Measurements from ENCODE around the gene RRP1. TPM values are rescaled to one million over a fixed set of nuclear protein-coding genes. Genes with fewer than 3 reads are reported as not detected.

The RRP1 gene
- total and polyA plus RNA-seq, 9 of the 15 experiments (the other 6 are each of a cell fraction or from before 2014, with no cell fraction given): 0.89 to 105 (median 51.6) TPM

DNA sequence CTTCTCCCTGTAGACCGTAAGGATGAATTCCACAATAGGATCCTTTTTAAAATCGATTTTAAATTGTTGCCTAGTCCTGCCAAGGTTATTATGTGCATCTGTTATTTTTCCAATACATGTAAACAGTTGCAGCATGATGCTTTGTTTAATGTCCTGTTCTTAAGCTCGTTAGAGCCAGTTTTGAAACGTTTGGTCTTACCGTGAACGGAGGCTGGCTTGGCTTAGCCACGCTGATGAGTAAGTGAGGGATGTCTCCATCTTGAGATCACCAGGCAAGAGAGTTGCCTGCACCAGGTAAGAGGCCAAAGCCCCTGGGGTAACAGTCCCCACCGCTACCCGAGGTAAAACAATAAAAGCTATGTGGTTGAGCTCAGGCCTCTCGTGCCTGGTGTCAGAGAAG lies 30.6 kb upstream of the RRP1 start (continued):
- TF ChIP-seq, protein P1, sequence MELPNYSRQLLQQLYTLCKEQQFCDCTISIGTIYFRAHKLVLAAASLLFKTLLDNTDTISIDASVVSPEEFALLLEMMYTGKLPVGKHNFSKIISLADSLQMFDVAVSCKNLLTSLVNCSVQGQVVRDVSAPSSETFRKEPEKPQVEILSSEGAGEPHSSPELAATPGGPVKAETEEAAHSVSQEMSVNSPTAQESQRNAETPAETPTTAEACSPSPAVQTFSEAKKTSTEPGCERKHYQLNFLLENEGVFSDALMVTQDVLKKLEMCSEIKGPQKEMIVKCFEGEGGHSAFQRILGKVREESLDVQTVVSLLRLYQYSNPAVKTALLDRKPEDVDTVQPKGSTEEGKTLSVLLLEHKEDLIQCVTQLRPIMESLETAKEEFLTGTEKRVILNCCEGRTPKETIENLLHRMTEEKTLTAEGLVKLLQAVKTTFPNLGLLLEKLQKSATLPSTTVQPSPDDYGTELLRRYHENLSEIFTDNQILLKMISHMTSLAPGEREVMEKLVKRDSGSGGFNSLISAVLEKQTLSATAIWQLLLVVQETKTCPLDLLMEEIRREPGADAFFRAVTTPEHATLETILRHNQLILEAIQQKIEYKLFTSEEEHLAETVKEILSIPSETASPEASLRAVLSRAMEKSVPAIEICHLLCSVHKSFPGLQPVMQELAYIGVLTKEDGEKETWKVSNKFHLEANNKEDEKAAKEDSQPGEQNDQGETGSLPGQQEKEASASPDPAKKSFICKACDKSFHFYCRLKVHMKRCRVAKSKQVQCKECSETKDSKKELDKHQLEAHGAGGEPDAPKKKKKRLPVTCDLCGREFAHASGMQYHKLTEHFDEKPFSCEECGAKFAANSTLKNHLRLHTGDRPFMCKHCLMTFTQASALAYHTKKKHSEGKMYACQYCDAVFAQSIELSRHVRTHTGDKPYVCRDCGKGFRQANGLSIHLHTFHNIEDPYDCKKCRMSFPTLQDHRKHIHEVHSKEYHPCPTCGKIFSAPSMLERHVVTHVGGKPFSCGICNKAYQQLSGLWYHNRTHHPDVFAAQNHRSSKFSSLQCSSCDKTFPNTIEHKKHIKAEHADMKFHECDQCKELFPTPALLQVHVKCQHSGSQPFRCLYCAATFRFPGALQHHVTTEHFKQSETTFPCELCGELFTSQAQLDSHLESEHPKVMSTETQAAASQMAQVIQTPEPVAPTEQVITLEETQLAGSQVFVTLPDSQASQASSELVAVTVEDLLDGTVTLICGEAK (IDR thresholded peaks at IDR 0.05): no peak
- TF ChIP-seq, protein P1 (CRISPR knock-in tag; IDR thresholded peaks at IDR 0.05): no peak
- TF ChIP-seq, protein P2, sequence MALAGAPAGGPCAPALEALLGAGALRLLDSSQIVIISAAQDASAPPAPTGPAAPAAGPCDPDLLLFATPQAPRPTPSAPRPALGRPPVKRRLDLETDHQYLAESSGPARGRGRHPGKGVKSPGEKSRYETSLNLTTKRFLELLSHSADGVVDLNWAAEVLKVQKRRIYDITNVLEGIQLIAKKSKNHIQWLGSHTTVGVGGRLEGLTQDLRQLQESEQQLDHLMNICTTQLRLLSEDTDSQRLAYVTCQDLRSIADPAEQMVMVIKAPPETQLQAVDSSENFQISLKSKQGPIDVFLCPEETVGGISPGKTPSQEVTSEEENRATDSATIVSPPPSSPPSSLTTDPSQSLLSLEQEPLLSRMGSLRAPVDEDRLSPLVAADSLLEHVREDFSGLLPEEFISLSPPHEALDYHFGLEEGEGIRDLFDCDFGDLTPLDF (CRISPR knock-in tag; IDR thresholded peaks at IDR 0.05): no peak
- TF ChIP-seq, protein P3, sequence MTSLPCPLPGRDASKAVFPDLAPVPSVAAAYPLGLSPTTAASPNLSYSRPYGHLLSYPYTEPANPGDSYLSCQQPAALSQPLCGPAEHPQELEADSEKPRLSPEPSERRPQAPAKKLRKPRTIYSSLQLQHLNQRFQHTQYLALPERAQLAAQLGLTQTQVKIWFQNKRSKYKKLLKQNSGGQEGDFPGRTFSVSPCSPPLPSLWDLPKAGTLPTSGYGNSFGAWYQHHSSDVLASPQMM (CRISPR knock-in tag; IDR thresholded peaks at IDR 0.05): no peak
- no peak for TF ChIP-seq ZNF717 (CRISPR knock-in tag; IDR thresholded peaks at IDR 0.05)

Data from K562 (cell line).